GM19239 (cell line): ENCODE data around the gene UCP3.
"Not testable (repeated sequence)": the region's sequence is repeated elsewhere in the genome, so short reads cannot be mapped to it uniquely, and the experiment has no call there.

Source experiments
- DNase-seq: peaks from one replicate; pipeline ENCODE4 v3.0.0; 2011; ENCODE audit warnings: low spot score; ENCODE audit not compliant: insufficient read length
- FAIRE-seq: peaks from 2 replicates; lab custom pipeline; 2011; peaks lifted over from hg19 to GRCh38; lab: Jason Lieb, UNC

UCP3 gene

GRCh38 chr11:74002832-74003231, 6.1 kb downstream of the UCP3 start:
- DNase-seq (no peak), FAIRE-seq (no peak)

- FAIRE-seq = no peak
- no peak for DNase-seq
Measured at GRCh38 chr11:74001822-74002286, 7.0 kb downstream of the UCP3 start.

GRCh38 chr11:74000307-74001133, 8.4 kb downstream of the UCP3 start:
- FAIRE-seq (no peak), DNase-seq (no peak)

GRCh38 chr11:73999581-74000306, 9.1 kb downstream of the UCP3 start:
- DNase-seq = no peak
- no peak for FAIRE-seq

GRCh38 chr11:73998846-73999575, 9.9 kb downstream of the UCP3 start:
- no peak for FAIRE-seq
- DNase-seq = no peak

- DNase-seq (no peak), FAIRE-seq (peak; percentile 14)
Measured at GRCh38 chr11:73997120-73997770, 11.6 kb downstream of the UCP3 start.

- FAIRE-seq = peak; percentile 39
- no peak for DNase-seq
Measured at GRCh38 chr11:73996161-73996747, 12.6 kb downstream of the UCP3 start.

- DNase-seq (no peak), FAIRE-seq (peak; percentile 77)
Measured at GRCh38 chr11:73995731-73996130, 13.2 kb downstream of the UCP3 start.

- DNase-seq (no peak), FAIRE-seq (peak; percentile 93)
Measured at GRCh38 chr11:73995247-73995646, 13.6 kb downstream of the UCP3 start.

GRCh38 chr11:73991471-73992006, 17.3 kb downstream of the UCP3 start:
- DNase-seq (no peak), FAIRE-seq (peak; percentile 82)

- no peak for DNase-seq
- no peak for FAIRE-seq
Measured at GRCh38 chr11:73990730-73991129, 18.2 kb downstream of the UCP3 start.

GRCh38 chr11:73989156-73989555, 19.7 kb downstream of the UCP3 start:
- no peak for DNase-seq
- FAIRE-seq = no peak

GRCh38 chr11:73988227-73988626, 20.7 kb downstream of the UCP3 start:
- DNase-seq (no peak), FAIRE-seq (no peak)

- DNase-seq, FAIRE-seq: not testable (repeated sequence)
Measured at GRCh38 chr11:73985661-73986060, 23.2 kb downstream of the UCP3 start.

- FAIRE-seq = no peak
- DNase-seq = no peak
Measured at GRCh38 chr11:73983741-73984538, 24.9 kb downstream of the UCP3 start.

- DNase-seq (peak; percentile 79), FAIRE-seq (peak; percentile 78)
Measured at GRCh38 chr11:73982990-73983740, 25.7 kb downstream of the UCP3 start.

GRCh38 chr11:73982595-73982989, 26.3 kb downstream of the UCP3 start, which contains the start of gene UCP2:
Gene UCP2 (minus strand): TSS chr11:73982843. CDS start chr11:73978378, 4,465 bp downstream.
- FAIRE-seq (no peak), DNase-seq (no peak)
